Stimulated activated naive CD4-positive, alpha-beta T cell (primary cell): Measurements from ENCODE around the gene SMR3A.

Source experiments
- DNase-seq, 6 experiments: peaks; one replicate each; lab custom pipeline; 2025; lab: John Stamatoyannopoulos, UW

SMR3A gene

GRCh38 chr4:70360460-70360859, at the start of gene SMR3A:
TSS of gene SMR3A (plus strand) at chr4:70360760. CDS start at chr4:70362116, 1,356 bp downstream.
- DNase-seq = no peak

- DNase-seq = no peak
Measured at GRCh38 chr4:70313736-70314135, 46.8 kb upstream of the SMR3A start.

GRCh38 chr4:70315928-70316327, 44.6 kb upstream of the SMR3A start:
- DNase-seq = no peak

GRCh38 chr4:70326052-70326451, 34.5 kb upstream of the SMR3A start:
- DNase-seq = no peak

- no peak for DNase-seq
Measured at GRCh38 chr4:70334681-70335080, 25.9 kb upstream of the SMR3A start, which contains the start of gene CABS1. TSS of gene CABS1 (plus strand) at chr4:70334981. CDS start at chr4:70335040, 59 bp downstream.

GRCh38 chr4:70336043-70336442, 24.5 kb upstream of the SMR3A start:
- no peak for DNase-seq

- no peak for DNase-seq
Measured at GRCh38 chr4:70337886-70338420, 22.6 kb upstream of the SMR3A start.

GRCh38 chr4:70356185-70356584, 4.4 kb upstream of the SMR3A start:
- DNase-seq = no peak

- no peak for DNase-seq
Measured at GRCh38 chr4:70359115-70359661, 1.4 kb upstream of the SMR3A start.

GRCh38 chr4:70364002-70364401, 3.4 kb downstream of the SMR3A start:
- DNase-seq = no peak

- DNase-seq = no peak
Measured at GRCh38 chr4:70365479-70365878, 4.9 kb downstream of the SMR3A start.

- no peak for DNase-seq
Measured at GRCh38 chr4:70367813-70368212, 7.3 kb downstream of the SMR3A start.

GRCh38 chr4:70371987-70372386, 11.4 kb downstream of the SMR3A start:
- DNase-seq = no peak

GRCh38 chr4:70372760-70373159, 12.2 kb downstream of the SMR3A start:
- no peak for DNase-seq

GRCh38 chr4:70380578-70380977, 20.0 kb downstream of the SMR3A start:
- DNase-seq = no peak

- no peak for DNase-seq
Measured at GRCh38 chr4:70382691-70383181, 22.2 kb downstream of the SMR3A start, which contains the start of gene SMR3B. TSS of gene SMR3B (plus strand) at chr4:70383131. CDS start at chr4:70384511, 1,380 bp downstream.

- no peak for DNase-seq
Measured at GRCh38 chr4:70392057-70392776, 31.7 kb downstream of the SMR3A start.

GRCh38 chr4:70397580-70397979, 37.0 kb downstream of the SMR3A start, which contains the start of gene OPRPN:
TSS of gene OPRPN (plus strand) at chr4:70397940. CDS start at chr4:70399286, 1,346 bp downstream.
- DNase-seq = no peak

GRCh38 chr4:70399319-70399718, 38.8 kb downstream of the SMR3A start:
- DNase-seq = no peak

- DNase-seq = no peak
Measured at GRCh38 chr4:70402762-70403161, 42.2 kb downstream of the SMR3A start.

GRCh38 chr4:70405765-70406164, 45.2 kb downstream of the SMR3A start:
- DNase-seq = no peak
